ENCODE measurements around the gene SPINK14.

SPINK14 gene

GRCh38 chr5:148193202-148193601 is 24.9 kb downstream of the SPINK14 start:
- TF ChIP-seq CTCF (conservative IDR thresholded peaks at IDR 0.05): no peak
- TF ChIP-seq ZFX (IDR thresholded peaks at IDR 0.05): no peak
- H3K27ac ChIP-seq: no peak overlapping the region

- TF ChIP-seq ZFX (IDR thresholded peaks at IDR 0.05) (no peak), CTCF (conservative IDR thresholded peaks at IDR 0.05) (no peak)
- H3K27ac ChIP-seq: no peak overlapping the region
Measured at GRCh38 chr5:148201151-148201550, 32.8 kb downstream of the SPINK14 start.

DNA sequence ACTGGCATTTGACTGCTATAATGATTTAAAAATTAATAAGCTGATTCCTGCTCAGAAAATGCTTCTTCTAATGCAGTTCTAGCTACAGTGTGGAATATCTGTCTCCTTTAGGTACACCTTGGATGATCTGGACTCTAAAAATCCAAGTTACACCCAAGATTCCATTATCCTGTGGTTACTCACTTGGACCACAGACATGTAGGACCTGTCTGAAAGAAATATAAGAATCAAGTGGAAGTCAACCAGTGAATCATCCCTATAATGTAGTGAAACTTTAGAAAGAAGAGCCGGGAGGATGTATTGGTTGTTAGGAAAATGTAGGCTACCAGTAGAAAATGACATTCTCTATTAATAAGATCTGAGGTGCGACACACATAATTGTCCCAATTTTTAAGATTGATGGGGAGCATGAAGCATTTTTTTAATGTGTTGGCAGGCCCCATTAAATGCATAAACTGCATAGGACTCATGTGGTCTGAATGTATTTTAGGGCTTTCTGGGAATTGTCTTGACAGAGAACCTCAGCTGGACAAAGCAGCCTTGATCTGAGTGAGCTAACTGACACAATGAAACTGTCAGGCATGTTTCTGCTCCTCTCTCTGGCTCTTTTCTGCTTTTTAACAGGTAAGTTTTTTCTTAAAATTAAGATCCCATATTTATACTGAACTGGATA is 34.3 kb downstream of the SPINK14 start, which contains the start of gene SPINK6:
SPINK6 (plus strand) TSS at position 512 of the 673 bp plus-strand sequence; CDS start at position 567, 55 bp downstream.
- H3K27ac ChIP-seq: no peak within 1 kb of the TSS
- TF ChIP-seq CTCF (conservative IDR thresholded peaks at IDR 0.05) (no peak), ZFX (IDR thresholded peaks at IDR 0.05) (no peak)

DNA sequence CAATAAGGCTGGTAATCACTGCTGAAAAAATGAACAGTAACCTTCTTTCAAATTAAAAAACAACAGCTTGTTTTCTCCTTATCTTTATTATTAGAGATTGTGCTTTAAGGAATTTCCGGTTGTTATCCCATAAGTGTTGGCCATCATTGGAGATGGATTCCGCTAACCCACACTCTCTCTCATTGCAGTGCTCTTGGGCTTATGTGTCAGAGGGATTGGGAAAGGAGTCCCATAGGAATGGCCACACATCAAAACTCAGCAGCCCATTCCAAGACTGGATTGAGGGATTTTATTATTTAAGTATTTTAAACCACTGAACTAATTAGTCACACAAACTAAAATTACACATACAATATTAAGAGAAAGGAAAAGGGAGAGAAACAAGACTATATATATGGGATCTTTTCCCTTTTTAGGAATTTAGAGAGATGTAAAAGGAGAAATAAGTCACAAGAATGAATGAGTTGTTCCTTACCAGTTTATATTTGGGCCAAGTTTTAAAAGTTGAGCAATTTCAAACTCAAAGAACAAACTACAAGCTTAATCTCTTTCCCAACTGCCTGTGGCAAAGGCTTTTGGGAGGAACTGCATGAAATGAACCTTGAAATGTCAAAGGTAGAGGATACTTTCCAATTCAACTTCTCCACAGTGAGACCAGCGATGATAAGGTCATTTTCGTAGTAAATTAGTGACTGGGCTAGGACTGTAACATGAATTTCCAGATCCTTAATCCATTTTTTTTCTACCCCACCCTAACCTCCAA is 36.9 kb downstream of the SPINK14 start:
- H3K27ac ChIP-seq: no peak overlapping the region
- no peak for TF ChIP-seq CTCF (conservative IDR thresholded peaks at IDR 0.05)

DNA sequence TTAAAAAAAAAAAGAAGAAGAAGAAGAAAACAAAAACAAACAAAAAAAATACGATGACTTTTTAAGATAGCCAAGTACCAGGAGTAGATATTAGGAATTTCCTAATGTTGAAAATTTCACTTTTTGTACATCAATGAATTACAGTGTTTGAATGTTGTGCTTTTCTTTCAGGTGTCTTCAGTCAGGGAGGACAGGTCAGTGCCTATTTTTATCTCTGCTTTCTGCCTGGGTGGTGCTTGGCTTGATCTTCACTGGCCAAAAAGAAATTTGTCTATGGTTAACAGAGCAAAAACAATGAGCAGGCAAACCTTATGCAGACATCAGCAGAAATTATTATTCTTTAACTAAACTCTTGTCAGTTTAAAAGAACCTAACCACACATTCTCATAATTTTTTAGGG is 37.5 kb downstream of the SPINK14 start:
- H3K27ac ChIP-seq: no peak overlapping the region
- no peak for TF ChIP-seq CTCF (conservative IDR thresholded peaks at IDR 0.05)
- TF ChIP-seq ZFX (IDR thresholded peaks at IDR 0.05): no peak

DNA sequence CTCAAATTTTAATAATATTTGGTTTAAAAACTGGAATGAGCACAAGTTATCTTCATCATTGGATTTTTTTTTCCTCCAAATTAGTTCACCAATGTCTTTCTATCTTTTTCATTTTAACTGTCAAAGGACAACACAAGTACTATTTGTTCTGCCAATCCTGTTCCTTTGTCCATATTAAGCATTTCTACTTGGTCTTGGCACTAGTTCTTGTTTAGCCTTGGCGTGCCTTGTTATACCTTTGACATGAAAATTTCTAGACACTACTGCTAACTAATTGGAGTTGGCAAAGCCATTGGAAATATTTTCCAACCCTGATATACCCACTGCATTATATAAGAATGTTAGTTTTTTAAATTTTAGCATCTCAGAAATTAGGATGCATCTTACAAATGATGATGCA is 38.3 kb downstream of the SPINK14 start:
- no peak for TF ChIP-seq ZFX (IDR thresholded peaks at IDR 0.05)
- TF ChIP-seq CTCF (conservative IDR thresholded peaks at IDR 0.05): no peak
- H3K27ac ChIP-seq: no peak overlapping the region

DNA sequence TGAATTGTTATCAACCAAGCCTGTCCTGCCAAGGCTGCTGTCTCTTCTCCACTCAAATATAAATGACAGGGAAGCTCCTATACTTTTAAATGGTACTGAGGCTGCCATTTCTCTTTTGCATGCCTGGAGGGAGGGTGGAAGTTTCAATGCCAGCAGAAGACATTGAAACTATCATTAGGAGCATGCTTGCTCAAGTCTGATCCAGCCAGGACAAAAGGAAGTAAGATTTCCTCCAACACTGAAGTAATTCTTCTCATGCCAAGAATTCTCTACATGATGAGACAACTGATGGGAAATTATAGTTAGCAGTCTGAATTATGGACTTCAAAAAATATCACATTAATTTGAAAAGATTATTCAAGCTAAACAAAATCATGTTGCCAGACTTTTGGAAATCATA is 39.9 kb downstream of the SPINK14 start:
- TF ChIP-seq CTCF (conservative IDR thresholded peaks at IDR 0.05) (no peak), ZFX (IDR thresholded peaks at IDR 0.05) (no peak)

More for the DNA sequence above, 39.9 kb downstream of the SPINK14 start:
- no peak overlapping the region for H3K27ac ChIP-seq
